K562 (cell line): ENCODE results near the gene LRRC57. TPM values are rescaled to one million over a fixed set of nuclear protein-coding genes. Genes with fewer than 3 reads are reported as not detected.

ENCODE experiments used
- HINFP ChIP-seq: fragments of 450-650 bp; conservative IDR thresholded peaks from 2 replicates; pipeline ENCODE4 v1.6.1; 2016; ENCODE audit warnings: missing genetic modification characterization, low read depth, mild to moderate bottlenecking, control low read depth, missing compliant biosample characterization
- MGA ChIP-seq: fragments of 450-650 bp; IDR thresholded peaks from 2 replicates; pipeline ENCODE4 v1.6.1; 2016; ENCODE audit warnings: mild to moderate bottlenecking, moderate library complexity
- MLX ChIP-seq, 2 experiments: fragments of 450-650 bp in 1 of 2; sonication (generic) in 1 of 2; formaldehyde crosslinking; conservative IDR thresholded peaks; 2 replicates each; pipeline versions ENCODE4 v1.4.0 to v1.8.1; 2020 to 2022; ENCODE audit warnings: mild to moderate bottlenecking in 1 of 2, missing genetic modification reagents in 1 of 2
- PBX2 ChIP-seq, 2 experiments: IDR thresholded peaks in 1 of 2; conservative IDR thresholded peaks in 1 of 2; 2 replicates each; pipeline ENCODE4 v1.6.1; 2016; ENCODE audit warnings: low read depth in 2 of 2, mild to moderate bottlenecking in 1 of 2, missing compliant biosample characterization in 1 of 2, missing genetic modification characterization in 1 of 2, moderate library complexity in 1 of 2
- PHB ChIP-seq: fragments of 250-450 bp; sonication (Bioruptor Pico); IDR thresholded peaks from 2 replicates; pipeline ENCODE4 v1.5.0; 2021
- ZNF740 ChIP-seq, 3 experiments: fragments of 200-800 bp in 1 of 3; sonication (Bioruptor generic) in 1 of 3; sonication (generic) in 1 of 3; formaldehyde crosslinking in 1 of 3; IDR thresholded peaks; 2 replicates each; pipeline versions ENCODE4 v1.6.1 to v1.8.0; 2016 to 2022; ENCODE audit warnings: mild to moderate bottlenecking in 2 of 3, missing compliant biosample characterization in 2 of 3, missing genetic modification characterization in 2 of 3, missing genetic modification reagents in 1 of 3
- polyA plus RNA-seq, 8 experiments: library from polyadenylated mRNA; depleted of rRNA in 4 of 8; stranded (reverse) in 5 of 8; unstranded in 3 of 8; fragments of >200 nt; fragmentation: Nextera tagmentation in 2 of 8; fragmentation: Illumina TruSeq in 1 of 8; extraction: Ambion mirVana in 2 of 8; extraction: Trizol in 1 of 8; gene quantifications; 2 replicates each; pipeline versions ENCODE4 v1.2.1 to v1.2.3, GENCODE V29; 2011 to 2014; ENCODE audit warnings: inconsistent platforms in 1 of 8, missing spikeins in 1 of 8
- total RNA-seq, 7 experiments: library from RNA; depleted of rRNA in 6 of 7; stranded (reverse); fragments of >200 nt in 6 of 7; fragmentation: Illumina TruSeq in 2 of 7; extraction: Trizol in 2 of 7; gene quantifications; 2 replicates each; pipeline versions ENCODE4 v1.2.1 to v1.2.3, GENCODE V29; 2011 to 2021; ENCODE audit warnings: low replicate concordance in 1 of 7

The LRRC57 gene
- total and polyA plus RNA-seq, 9 of the 15 experiments (the other 6 are each of a cell fraction or from before 2014, with no cell fraction given) = 3.9 to 20.4 (median 14.8) TPM

- TF ChIP-seq PBX2 (CRISPR knock-in tag; IDR thresholded peaks at IDR 0.05; ENCODE audit: low read depth) (no peak), PBX2 (tag; conservative IDR thresholded peaks at IDR 0.05; ENCODE audit: low read depth) (peak; percentile 67; the same call in 1 of the 2 replicates), PHB (no peak), MGA (no peak), HINFP (tag) (no peak), MLX (CRISPR knock-in tag; conservative IDR thresholded peaks at IDR 0.05) (no peak), ZNF740 (CRISPR knock-in tag; IDR thresholded peaks at IDR 0.05) (no peak), ZNF740 (tag; IDR thresholded peaks at IDR 0.05) (no peak)
These were observed 48.6 kb downstream of the LRRC57 start (continued) for GRCh38 chr15:42499858-42500609.
